ENCODE results near the gene IL17RD. TPM values are rescaled to one million over a fixed set of nuclear protein-coding genes. Genes with fewer than 3 reads are reported as not detected.

Gene IL17RD
- total RNA-seq, 1 experiment from 2014 or later = 31.7 TPM

DNA sequence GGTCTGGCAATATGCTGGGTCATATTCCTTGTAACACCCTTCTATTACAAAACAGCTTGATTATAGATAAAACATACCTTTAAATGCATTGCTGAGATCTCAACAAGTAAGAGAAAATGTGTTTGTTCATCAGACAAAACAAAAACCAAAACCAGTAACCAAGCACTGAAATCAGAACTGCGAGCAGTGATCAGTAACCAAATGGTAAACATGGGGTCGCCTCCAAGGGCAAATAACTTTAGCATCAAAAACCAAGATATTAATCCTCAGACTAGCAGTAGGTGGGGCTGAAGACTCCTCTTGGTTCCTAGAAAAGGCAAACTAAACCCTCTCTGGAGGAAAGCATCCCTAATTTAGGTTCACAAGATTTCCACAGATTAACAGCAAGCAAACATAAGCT lies 41.3 kb upstream of the IL17RD start:
- no peak overlapping the region for H3K27ac Mint-ChIP-seq

More for the DNA sequence above, 41.3 kb upstream of the IL17RD start:
- H3K27me3 Mint-ChIP-seq (ENCODE audit: low read depth) = no peaks in the 10 kb centered on the region
- no peak overlapping the region for H3K23ac ChIP-seq (ENCODE audit: insufficient read length, low read depth, low read length)
- H2BK15ac ChIP-seq (ENCODE audit: low read depth, low read length) = no peak overlapping the region
- H2BK5ac ChIP-seq (ENCODE audit: insufficient read length, low read length) = no peak overlapping the region
- H3K4me1 Mint-ChIP-seq = peaks cover 2% of the 10 kb centered on the region in 2 experiments
- TF ChIP-seq, protein P1, sequence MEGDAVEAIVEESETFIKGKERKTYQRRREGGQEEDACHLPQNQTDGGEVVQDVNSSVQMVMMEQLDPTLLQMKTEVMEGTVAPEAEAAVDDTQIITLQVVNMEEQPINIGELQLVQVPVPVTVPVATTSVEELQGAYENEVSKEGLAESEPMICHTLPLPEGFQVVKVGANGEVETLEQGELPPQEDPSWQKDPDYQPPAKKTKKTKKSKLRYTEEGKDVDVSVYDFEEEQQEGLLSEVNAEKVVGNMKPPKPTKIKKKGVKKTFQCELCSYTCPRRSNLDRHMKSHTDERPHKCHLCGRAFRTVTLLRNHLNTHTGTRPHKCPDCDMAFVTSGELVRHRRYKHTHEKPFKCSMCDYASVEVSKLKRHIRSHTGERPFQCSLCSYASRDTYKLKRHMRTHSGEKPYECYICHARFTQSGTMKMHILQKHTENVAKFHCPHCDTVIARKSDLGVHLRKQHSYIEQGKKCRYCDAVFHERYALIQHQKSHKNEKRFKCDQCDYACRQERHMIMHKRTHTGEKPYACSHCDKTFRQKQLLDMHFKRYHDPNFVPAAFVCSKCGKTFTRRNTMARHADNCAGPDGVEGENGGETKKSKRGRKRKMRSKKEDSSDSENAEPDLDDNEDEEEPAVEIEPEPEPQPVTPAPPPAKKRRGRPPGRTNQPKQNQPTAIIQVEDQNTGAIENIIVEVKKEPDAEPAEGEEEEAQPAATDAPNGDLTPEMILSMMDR (conservative IDR thresholded peaks at IDR 0.05) = no peak
- no peaks in the 10 kb centered on the region for H3K36me3 Mint-ChIP-seq (ENCODE audit: insufficient read depth in 1 of 3, low read depth in 3 of 3)
- H3K23me2 ChIP-seq (ENCODE audit: insufficient read length, low read depth, low read length, poor library complexity, severe bottlenecking) = no peaks in the 10 kb centered on the region
- no peak overlapping the region for H3K4me2 ChIP-seq (ENCODE audit: insufficient read depth, insufficient read length, low read length)
- no peak for DNase-seq
- no peak overlapping the region for H4K91ac ChIP-seq (ENCODE audit: insufficient read length, low read depth, low read length)
- no peak overlapping the region for H3K9ac ChIP-seq (ENCODE audit: extremely low read depth, insufficient read length, low read length)
- H2BK20ac ChIP-seq (ENCODE audit: low read depth, low read length, poor library complexity, severe bottlenecking) = no peak overlapping the region
- H3K9me3 ChIP-seq (ENCODE audit: control insufficient read depth, low read depth, low read length) = no peaks in the 10 kb centered on the region
- no peak overlapping the region for H3K14ac ChIP-seq (ENCODE audit: insufficient read depth, low read length)
- H4K20me1 ChIP-seq (ENCODE audit: control insufficient read depth, insufficient read depth, insufficient read length) = no peaks in the 10 kb centered on the region
- H3K79me2 ChIP-seq (ENCODE audit: insufficient read depth, low read length) = no peaks in the 10 kb centered on the region
- no peak overlapping the region for H2BK120ac ChIP-seq (ENCODE audit: low read depth, low read length, poor library complexity, severe bottlenecking)
- H2AFZ ChIP-seq (ENCODE audit: low read length) = no peak overlapping the region
- H3K79me1 ChIP-seq (ENCODE audit: insufficient read depth, low read depth, low read length, poor library complexity, severe bottlenecking) = no peaks in the 10 kb centered on the region
- no peaks in the 10 kb centered on the region for H3K9me3 Mint-ChIP-seq
- H2BK12ac ChIP-seq (ENCODE audit: insufficient read length, low read depth, low read length) = no peak overlapping the region
- H4K5ac ChIP-seq (ENCODE audit: insufficient read length, low read depth, low read length) = no peak overlapping the region
- no peaks in the 10 kb centered on the region for H3K27me3 ChIP-seq (ENCODE audit: insufficient read depth, low read length)
- no peak overlapping the region for H3K18ac ChIP-seq (ENCODE audit: insufficient read length, low read depth, low read length)
- H3K4me1 ChIP-seq (ENCODE audit: insufficient read depth, low read length) = peaks cover 1% of the 10 kb centered on the region; the same call in 1 of the 2 replicates
- WGBS (ENCODE audit: extremely low coverage, insufficient read length, low lambda C conversion rate) = no CpG with 5 or more reads among the region's 2 CpGs
- no peak overlapping the region for H3K27ac ChIP-seq (ENCODE audit: insufficient read length, low read depth, low read length)
- no peak overlapping the region for H3T11ph ChIP-seq (ENCODE audit: low read length)
- H3K56ac ChIP-seq (ENCODE audit: insufficient read length, low read depth, low read length) = no peak overlapping the region
- no peak overlapping the region for H3K4ac ChIP-seq (ENCODE audit: low read depth, low read length)
- H2AK5ac ChIP-seq (ENCODE audit: insufficient read length, low read length) = no peak overlapping the region
- no peak overlapping the region for H4K8ac ChIP-seq (replicated peaks; ENCODE audit: insufficient read length, low read depth, low read length)
- no peak overlapping the region for H3K4me3 Mint-ChIP-seq
